GM12865 (cell line): Measurements from ENCODE around the gene SPTLC1.
"Not testable (repeated sequence)": the region's sequence is repeated elsewhere in the genome, so short reads cannot be mapped to it uniquely, and the experiment has no call there.

Experiments used
- DNase-seq: peaks from one replicate; pipeline ENCODE4 v3.0.0; 2010; ENCODE audit warnings: low read depth
- H3K4me3 ChIP-seq: 2 replicates; pipeline ENCODE4 v1.5.1; 2011; ENCODE audit warnings: mild to moderate bottlenecking, low read depth, low read length, control low read depth
- CTCF ChIP-seq: IDR thresholded peaks from 2 replicates; pipeline ENCODE4 v1.5.1; 2011; ENCODE audit warnings: low read length, control low read depth, low read depth, inconsistent platforms; ENCODE audit not compliant: insufficient read depth; ENCODE audit errors: missing control alignments

SPTLC1 gene

GRCh38 chr9:92008041-92008440 is 107.2 kb downstream of the SPTLC1 start:
- TF ChIP-seq CTCF, result no peak
- no peak for DNase-seq
- H3K4me3 ChIP-seq, result no peak overlapping the region

- H3K4me3 ChIP-seq, result no peak overlapping the region
- TF ChIP-seq CTCF, result no peak
- no peak for DNase-seq
Observed at GRCh38 chr9:92004045-92004392, 111.2 kb downstream of the SPTLC1 start.

GRCh38 chr9:92003308-92004044 is 111.7 kb downstream of the SPTLC1 start:
- H3K4me3 ChIP-seq, result no peak overlapping the region
- no peak for TF ChIP-seq CTCF
- no peak for DNase-seq

GRCh38 chr9:92001948-92002347 is 113.3 kb downstream of the SPTLC1 start:
- DNase-seq, H3K4me3 ChIP-seq: not testable (repeated sequence)

- no peak for TF ChIP-seq CTCF
- H3K4me3 ChIP-seq, result no peak overlapping the region
- DNase-seq, result no peak
Observed at GRCh38 chr9:92001244-92001643, 114.0 kb downstream of the SPTLC1 start.

- no peak for DNase-seq
- no peak overlapping the region for H3K4me3 ChIP-seq
- no peak for TF ChIP-seq CTCF
Observed at GRCh38 chr9:91995000-91995655, 120.1 kb downstream of the SPTLC1 start.

- no peak for DNase-seq
- no peak for TF ChIP-seq CTCF
- H3K4me3 ChIP-seq, result no peak overlapping the region
Observed at GRCh38 chr9:91994422-91994821, 120.8 kb downstream of the SPTLC1 start.
